NCI-H446 treated with DMSO at 0.1 percent for 48 hours (cell line): ENCODE results near the gene SNX13.

Experiments used
- DNase-seq: peaks from one replicate; lab custom pipeline; 2025; lab: John Stamatoyannopoulos, UW

Gene SNX13

DNA sequence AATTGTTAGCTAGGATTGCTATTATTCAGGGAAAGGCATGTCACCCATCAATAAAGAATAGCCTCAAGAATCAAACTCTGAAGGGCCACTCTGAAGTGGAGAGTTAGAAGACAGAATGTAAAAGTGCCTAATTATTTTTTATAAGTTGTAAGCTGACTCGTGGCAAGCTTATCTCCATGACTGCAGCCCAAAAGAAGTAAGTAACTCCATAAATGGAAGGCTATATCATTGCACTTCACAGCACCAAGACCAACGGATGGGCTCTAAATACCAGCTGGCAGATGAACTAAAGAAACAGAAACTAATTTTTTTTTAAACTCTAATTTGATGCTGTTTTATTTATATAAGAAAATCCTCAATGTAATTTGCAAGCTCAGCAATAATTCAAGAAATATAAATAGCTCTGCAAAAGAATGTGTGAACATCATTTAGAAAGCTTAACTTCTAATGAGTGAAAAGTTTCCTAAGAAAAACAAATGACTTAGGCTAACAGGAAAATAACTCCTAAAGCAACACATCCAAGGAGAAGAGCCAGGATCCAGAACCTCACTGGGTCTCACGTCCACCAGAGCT lies 165.5 kb downstream of the SNX13 start:
- no peak for DNase-seq

- DNase-seq, result no peak
Measured at GRCh38 chr7:17774248-17774647, 166.0 kb downstream of the SNX13 start.

DNA sequence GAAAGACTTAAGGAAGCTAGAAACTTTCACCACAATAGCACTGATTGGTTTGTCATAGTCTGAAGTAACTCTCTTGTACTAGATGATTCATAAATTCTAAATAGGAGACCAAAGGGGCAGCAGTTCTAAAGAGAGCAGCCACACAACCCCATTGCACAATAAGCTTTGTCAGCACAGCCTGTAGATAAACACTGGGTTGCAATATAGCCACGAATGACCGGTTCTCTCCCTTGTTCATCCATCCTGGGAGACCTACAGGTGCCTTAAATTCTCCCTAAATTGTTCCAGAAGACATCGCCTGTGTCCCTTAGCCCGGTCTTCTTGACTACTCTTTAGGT lies 167.0 kb downstream of the SNX13 start:
- no peak for DNase-seq

DNA sequence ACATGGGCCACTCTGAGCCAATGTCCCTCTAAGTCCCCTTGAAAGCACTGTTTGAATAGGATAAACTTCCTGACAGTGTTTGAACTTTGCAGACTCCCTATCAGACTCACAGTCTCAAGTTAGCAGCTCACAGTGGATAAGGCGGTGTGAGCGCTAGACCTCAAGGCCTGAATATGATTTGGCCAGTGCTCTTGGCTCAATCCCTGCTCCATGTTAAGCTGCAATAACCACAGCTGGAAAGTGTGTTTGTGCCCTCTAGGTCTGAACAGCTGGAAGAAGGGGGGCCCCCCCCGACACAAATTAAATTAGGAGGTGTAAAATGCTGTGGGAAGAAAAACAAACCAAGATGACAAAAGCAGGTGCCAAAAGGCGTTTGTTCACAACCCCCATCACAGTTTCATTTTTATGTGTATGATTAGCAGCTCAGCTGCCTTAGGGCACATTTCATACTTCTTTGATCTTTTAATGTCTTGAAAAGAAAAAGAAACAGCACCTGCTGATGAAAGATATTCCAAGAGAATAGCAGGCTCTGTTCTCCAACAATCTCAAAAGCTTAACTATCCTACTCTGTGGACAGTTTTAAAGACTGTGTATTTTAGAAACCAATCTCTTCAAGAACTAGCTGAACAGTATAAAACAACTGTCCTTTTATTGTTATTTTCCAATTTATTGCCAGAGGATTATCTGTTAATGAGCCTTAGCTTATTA lies 167.6 kb downstream of the SNX13 start:
- no peak for DNase-seq

DNA sequence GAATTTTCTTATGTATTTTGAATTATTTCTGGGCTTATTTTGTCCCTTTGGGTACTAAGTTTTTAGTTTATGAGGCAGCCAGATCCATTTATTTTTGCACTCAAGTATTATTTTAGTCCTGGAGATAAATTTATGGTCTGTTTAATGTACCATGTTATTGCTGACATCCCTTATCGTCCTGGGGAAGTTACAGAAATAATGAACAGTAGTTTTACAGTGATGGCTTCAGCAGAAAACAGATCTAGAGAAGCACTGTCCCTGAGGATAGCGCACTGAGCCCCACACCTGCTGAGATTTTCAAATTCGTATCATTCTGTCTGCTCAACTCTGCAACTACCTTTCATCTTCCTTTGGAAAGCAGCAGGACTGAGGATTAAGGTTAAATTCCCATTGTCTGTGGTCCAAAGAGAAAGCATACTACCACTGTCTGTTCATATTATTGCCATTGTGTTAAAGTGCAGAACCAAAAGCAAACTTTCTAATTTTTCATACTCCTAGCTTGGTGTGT lies 168.3 kb downstream of the SNX13 start:
- no peak for DNase-seq

- no peak for DNase-seq
Measured at GRCh38 chr7:17770710-17771375, 169.5 kb downstream of the SNX13 start.

- peak; percentile 15 for DNase-seq
Measured at GRCh38 chr7:17769918-17770317, 170.4 kb downstream of the SNX13 start.

GRCh38 chr7:17758008-17758407 lies 182.3 kb downstream of the SNX13 start:
- DNase-seq, result no peak

GRCh38 chr7:17746020-17746530 lies 194.2 kb downstream of the SNX13 start:
- no peak for DNase-seq

GRCh38 chr7:17745610-17746009 lies 194.7 kb downstream of the SNX13 start:
- no peak for DNase-seq

GRCh38 chr7:17743316-17743715 lies 197.0 kb downstream of the SNX13 start:
- DNase-seq, result no peak

DNA sequence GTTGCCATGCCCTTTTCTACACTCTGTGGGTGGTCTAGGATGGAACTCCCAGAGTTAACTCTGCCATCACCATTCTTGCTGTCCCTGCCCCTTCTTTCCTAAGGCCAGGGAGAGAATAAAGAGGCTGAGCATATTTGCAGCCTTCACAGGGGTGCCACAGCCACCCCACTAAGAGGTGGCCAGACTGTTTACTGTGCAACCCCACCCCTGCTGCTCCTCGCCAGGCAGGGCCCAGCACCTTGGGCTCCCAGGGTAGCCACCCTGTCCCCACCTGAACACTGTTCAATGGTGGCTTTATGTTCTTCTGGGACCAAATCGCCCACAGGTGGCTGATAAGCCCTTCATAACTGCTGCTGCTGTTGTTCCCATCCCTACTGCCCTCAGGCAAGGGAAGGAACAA lies 198.9 kb downstream of the SNX13 start:
- no peak for DNase-seq
